NCI-H2196 treated with DMSO at 0.1 percent for 48 hours (cell line): Measurements from ENCODE around the gene SPOPL.
A peak's percentile ranks its signal among the peaks of the same experiment; 100 is the strongest.
"Not testable (repeated sequence)": the region's sequence is repeated elsewhere in the genome, so short reads cannot be mapped to it uniquely, and the experiment has no call there.

ENCODE experiments used
- DNase-seq: peaks from one replicate; lab custom pipeline; 2025; ENCODE audit not compliant: unreplicated experiment; lab: John Stamatoyannopoulos, UW

The SPOPL gene

DNA sequence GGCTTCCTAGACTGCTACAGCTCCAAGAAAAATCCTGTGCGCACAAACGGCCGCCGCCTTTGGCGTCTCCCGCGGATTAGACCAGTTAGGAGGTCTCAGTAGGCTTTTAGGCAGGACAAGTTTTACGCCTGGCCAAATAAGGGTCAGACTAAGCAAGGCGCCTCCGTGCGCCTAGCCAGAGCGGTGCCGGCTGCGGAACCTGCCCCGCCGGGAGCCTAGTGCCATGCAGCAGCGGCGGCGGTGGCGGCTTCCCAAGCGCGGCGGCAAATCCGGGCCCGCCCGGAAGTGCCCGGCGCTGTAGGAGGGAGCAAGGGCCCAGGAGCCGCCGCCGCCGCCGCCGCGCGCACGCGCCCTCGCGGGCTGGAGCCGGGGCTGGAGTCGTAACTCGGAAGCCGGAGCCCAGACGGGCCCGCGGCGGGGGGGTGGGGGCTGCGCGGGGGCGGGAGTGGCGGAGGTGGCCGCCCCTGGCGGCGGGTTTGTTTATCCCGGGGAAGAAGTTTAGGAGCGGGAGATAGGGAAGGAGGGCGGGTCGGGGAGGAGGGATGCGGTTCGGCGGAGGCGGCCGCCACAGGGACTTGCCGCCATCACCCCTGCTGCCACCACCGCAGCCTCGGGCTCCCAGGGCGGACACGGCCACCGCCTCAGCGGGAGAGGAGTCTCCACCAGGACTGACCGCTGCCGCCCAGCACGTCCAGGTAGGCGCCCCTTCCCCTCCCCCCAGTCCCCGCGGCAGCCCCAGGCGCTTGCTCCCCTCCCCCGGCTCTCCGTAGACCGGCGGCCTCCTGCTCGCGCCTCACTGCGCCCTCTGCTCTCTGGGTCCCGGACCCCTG is at the start of gene SPOPL:
Gene SPOPL, plus strand, starts transcription at position 346 of the 830 bp plus-strand sequence. CDS start 48,447 bp downstream, outside the sequence.
- DNase-seq, result peak; percentile 72

DNA sequence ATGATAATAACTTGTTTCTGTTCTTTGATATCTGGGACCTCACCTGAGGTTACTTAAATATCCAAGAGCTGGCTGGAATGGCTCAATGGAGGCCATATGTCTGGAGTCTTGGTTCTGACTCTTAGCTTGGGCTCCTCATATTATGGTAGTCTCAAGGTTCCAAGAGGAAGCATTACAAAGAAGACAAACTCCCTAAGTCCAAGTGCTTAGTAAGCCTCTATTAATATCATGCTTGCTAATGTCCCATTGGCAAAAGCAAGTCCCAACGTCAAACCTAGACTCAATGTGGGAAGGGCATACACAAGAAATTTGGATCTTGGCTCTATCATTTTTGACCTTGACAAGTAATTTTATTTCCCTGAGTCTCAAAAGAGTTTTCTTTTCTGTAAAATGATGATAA is 49.2 kb upstream of the SPOPL start:
- no peak for DNase-seq

DNA sequence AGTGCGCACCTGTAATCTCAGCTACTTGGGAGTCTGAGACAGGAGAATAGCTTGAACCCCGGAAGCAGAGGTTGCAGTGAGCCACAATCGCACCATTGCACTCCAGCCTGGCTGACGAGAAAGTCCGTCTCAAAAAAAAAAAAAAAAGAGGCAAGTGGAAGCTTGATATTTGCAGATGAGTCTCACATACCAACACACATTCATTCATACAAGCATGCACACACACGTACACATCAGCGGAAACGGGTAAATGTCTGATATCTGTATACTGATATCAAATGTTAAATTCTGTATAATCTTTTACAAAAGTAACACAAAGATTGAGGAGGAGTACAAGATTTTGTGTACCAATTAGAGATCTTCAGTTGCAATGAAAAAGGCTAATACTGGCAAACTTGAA is 47.8 kb upstream of the SPOPL start:
- no peak for DNase-seq

DNA sequence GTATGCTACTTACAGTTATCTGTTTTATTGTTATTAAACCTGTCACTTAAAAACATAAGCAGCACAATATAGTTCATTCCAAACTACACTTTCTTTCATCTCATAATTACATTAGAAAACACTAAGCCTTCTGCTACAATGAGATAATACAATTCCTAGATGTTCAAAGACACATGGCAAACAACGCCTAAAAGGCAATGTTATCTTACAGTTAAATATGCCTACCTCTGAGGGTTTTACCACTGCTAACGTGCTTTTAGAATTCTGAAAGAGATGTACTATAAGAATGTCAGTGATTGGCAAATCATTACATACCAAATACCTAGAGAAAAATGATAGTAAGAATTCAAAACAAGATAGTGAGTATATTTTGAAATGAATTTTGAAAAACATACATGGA is 46.8 kb upstream of the SPOPL start:
- no peak for DNase-seq

DNA sequence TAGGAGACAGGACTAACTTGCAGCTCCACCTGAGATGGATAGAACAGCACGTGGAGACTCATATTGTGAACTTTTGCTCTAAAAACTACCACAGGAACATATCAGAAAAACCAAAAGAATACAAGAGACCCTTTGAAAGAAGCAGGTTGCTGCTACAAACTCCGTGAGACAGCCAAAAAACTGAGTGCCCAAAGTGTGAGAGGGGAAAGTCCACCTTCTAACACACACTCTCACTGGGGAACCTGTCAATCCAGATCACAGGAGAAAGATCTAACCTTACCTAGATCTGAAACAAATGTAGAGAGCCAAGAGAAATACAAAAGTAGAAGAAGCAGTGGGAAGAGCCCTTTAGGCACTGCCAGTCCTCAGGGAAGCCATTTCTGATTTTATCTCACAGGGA is 46.3 kb upstream of the SPOPL start:
- no peak for DNase-seq

DNA sequence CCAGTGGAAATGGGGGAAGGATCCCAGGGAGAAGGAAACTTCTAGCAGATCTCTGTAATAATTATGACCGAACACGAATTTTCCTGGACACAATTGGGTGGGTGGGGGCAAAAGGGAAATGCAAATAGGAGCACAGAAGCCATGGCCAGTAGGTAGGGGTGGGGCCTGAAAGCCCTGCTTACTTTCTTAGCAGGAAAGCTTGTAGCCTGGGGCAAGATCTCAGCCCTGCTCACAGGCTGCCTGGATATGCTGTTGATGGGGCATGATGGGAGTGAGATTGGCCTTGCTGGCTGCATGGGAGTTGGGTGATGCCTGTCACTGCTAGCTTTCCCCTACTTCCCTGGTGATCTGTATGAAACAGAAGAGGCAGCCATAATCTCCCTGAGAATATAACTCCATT is 45.9 kb upstream of the SPOPL start:
- no peak for DNase-seq

DNA sequence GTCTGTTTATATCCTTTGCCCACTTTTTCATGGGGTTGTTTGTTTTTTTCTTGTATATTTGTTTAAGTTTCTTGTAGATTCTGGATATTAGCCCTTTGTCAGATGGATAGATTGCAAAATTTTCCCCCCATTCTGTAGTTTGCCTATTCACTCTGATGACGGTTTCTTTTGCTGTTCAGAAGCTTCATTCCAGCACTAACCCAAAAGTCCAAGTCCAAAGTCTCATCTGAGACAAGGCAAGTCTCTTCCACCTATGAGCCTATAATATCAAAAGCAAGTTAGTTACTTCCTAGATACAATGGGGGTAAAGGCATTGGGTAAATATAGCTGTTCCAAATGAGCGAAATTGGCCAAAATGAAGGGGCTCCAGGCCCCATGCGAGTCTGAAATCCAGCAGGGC is 38.9 kb upstream of the SPOPL start:
- not testable (repeated sequence) for DNase-seq

DNA sequence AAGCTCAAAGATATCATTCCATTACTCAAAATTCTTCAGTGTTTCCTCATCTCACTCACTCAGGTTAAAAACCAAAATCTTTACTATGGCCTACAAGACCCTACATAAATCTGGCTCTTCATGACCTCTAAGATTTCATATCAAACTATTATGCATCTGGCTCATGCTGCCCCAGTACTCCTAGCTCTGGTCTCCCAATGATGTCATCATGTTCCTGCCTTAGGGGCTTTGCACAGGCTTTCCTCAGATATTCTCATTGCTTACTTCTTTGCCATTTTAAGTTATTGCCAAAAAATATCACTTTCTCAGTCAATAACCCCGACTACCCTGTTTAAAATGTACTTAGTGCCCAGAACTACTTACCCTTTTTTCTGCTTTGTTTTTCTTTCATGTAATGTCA is 33.0 kb upstream of the SPOPL start:
- DNase-seq, result no peak

DNA sequence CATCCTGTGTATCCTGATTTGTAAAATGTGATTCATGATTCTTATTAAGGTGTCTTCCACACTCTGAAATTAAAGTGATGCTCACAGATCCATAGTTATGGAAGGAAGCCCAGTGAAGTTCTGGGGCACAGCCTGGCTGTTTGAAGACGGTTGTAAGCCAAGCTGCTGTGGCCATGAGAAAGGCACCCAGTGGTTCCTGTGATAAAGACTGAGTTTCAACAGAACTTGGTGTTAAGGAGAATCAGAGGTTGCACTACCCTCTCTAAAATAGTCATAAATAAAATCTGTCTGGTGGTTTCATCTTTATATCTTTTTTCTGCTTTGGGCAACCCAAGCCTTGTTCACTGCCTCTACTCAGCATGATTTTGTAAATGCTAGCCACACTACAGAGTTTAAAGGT is 32.2 kb upstream of the SPOPL start:
- DNase-seq, result no peak

DNA sequence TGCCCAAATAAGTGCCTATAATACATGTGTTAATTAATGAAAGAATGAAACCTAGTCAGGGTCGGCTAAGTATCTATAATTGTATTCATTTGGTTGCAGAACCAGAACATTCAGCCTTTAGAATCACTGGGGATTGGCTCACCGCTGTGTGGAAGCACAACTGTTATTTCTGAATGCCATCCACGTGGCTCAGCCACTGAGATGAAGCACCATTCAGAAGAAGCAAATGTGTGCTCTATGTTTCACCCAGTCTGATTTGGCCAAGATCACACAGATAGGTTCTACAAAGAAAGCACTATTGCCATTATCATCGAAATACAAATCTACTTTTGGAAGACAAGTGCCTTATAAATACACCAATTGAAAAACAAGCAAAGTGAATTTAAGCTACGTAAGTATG is 30.6 kb upstream of the SPOPL start:
- DNase-seq, result no peak

DNA sequence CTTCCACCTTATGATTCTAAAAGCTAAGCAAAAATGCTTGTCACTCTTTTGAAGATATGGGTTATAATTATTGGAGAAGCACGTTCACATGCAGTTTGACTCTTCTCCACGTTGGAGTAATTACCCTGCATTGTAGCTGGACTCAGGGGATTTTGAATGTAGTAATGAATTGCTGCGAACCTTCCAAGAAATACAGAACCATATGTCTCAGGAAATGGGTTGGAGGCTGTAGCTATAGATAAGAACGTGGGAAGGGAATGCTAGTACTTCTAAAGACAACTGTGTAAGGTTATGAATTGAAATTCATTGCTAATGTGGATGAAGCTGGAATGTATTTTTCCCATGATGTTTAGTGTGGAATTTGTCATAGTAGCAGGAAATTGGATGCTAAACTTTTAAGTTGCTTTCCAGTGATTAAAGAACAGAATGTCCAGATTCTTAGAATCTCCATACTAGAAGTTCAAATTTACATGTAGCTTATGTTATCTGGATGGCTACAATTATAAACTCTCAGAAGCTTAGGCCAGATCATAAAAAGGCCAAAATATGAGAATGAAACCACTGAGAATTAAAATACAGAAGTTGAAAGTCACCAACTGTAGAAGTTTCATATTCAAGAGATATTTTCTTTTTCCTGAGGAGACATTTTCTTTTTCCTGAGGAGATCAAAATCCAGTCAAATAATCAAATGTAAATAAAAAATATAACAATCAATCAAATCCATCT is 27.3 kb upstream of the SPOPL start:
- DNase-seq, result no peak

DNA sequence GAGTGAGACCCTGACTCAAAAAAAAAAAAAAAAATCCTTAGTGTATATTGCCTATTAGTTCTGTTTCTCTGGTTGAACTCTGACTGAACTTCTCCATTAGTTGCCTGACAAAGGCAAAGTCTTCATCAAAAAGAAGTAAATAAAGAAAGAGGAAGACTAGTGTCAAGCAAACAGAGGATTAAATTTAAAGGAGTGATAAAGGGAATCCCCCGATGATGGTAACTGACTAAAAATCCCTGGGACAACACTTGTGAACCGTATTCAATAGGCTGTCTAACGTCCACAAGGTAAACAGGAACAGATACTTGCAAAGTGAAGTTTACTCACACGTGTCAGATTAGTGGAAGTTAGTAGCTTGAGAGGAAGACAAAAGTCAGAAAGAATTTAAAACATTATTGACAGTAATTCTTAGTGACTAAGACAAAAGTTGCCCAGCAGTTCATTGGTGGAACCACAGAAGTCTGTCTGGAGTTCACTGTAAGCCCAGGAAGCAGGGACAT is 26.2 kb upstream of the SPOPL start:
- no peak for DNase-seq

DNA sequence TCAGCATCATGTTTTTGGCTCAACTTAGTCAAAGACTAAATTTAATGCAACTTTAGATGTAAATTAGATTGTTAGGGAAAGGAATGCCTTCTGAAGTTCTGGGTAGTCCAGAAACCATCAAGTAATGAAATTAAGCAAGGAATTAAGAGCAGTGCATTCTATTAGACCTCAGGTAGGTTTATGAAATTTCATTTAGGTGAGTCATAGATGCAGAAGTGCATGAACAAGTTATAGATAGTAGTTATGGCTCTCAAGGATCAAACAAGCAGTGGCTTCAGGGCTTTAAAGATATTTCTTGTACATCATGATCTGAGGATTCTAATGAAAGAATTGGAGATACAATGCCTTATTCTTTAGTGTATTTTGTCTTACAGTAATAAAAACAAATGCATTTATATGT is 25.4 kb upstream of the SPOPL start:
- DNase-seq, result no peak

DNA sequence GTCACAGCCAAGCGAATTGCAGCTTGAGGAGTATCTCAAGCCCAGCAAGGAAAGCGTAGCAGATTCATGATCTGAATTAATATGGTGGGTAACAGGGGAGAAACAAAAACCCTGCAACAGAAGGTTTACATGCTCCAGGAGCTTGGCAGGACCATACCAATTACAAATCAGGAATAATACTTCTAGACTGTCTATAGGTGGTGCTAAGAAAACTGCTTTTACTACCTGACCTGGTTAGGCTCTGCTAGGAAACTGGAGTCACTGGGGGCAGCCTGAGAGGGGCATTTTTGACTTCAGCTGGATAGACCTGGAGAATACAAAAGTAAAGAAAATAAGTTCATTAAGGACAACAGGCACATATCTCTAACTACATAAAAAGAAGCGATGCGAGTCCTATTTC is 24.6 kb upstream of the SPOPL start:
- no peak for DNase-seq

DNA sequence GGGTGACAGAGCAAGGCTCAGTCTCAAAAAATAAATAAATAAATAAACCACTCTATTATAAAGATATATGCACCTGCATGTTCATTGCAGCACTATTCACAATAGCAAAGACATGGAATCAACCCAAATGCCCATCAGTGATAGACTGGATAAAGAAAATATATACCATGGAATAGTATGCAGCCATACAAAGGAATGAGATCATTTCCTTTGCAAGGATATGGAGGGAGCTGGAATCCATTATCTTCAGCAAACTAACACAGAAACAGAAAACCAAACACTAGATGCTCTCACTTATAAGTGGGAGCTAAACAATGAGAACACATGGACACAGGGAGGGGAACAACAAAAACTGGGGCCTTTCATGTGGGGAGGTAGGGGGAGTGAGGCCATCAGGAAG is 18.8 kb upstream of the SPOPL start:
- not testable (repeated sequence) for DNase-seq

DNA sequence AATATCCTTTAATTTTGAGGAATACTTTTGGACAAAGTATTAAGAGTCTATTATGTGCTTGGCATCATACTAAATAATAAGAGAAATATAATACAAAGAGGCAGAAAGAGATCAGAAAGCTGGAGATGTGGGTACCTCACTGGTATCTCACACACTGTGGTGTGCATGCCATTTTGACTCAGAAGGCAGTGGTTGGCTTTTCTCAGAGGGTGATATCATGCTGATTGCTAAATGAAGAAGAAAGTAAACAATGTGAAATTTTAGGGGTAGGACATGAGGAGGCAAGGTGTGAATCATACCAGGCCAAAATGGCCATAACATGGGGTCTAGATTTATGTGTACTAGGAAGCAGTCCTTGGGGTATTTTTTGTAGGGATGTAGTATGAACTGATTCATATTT is 16.6 kb upstream of the SPOPL start:
- no peak for DNase-seq

DNA sequence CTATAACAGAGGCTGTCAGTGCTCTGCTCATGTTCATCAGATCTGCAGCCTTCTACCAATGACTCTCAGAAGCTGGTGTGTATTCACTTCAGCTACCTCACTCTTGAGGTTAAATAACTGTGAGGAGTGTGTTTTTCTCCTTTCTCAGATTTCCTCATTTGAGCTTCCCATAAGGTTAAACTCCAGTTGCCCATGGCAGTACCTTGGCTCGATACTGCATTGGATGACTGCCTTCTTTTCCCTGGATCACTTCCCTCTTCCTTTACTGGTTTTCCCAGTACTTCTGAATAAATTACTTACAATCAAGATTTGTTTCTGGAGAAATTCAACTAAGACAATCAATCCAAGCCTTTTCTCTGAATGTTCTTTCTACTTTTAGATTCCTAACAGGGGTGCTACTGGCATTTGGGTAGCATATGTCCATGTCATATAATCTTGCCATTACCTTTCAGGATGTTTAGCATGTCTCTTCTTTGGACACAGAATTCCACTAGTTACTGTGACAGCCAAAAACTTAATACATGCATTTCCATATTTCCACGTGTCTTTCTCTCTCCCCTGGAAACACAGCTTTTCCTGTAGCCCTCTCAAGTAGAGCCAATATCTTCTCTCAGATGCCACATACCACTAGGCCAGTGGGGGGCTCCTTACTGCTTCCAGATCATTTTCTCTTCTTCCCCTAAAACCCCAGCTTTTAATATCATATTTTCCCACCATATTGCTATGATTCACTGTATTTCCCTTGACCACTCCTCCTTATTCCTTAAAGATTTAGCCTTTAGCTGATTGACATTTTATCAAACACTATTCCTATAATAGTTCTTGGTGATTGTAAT is 15.0 kb upstream of the SPOPL start:
- DNase-seq, result no peak

DNA sequence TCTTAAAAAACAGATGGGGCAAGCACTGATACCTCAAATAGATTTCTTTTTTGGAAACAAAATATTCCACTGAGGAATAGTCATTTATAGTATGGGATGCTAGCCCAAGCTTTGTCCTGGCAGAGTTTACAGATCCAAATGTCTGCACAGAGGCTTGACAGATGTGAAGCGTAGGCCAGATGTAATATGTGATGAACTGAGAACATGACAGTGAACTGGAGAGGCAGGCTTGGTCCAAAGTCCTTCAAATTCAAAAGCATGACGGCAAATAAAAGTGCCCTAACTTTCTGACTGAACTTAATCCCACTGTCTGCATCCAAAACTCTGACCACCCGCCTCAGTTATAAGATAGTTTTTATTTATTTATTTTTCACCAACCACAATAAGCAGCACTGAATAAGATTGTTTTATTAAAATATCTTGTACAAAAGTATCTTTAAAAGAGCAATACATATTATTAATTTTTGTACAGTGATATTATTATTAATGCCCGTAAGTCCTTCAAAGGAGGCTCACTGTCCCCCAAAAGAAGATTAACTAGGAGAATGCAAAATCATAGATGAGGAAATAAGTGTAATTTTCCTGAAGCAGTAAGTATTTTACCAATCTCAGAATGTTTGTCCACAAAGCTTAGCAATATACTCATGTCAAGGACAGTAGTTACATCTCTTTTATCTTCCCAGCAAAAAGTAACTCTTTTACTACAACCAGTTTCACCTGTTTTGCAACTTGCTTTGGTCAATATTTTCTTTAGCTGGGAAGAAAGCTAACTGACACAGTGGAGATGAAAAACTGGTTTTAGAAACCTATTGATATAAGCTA is 10.7 kb upstream of the SPOPL start:
- no peak for DNase-seq

DNA sequence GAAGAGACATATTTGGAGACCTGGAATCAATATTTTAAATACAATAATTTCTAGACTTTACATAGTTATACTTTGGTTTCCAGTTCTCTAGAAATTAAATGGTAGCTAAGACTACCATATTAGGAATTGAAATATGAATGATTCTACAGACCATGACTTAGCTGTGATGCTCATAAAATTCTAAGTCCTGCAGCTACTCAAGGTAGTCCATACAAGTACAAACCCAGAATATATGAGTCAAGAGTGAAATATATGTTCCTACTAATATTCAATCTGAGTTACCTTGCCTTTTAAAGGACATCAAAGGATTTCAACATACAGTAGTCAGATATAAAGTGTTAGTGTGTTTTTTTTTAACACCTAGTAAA is 10.1 kb upstream of the SPOPL start:
- no peak for DNase-seq

DNA sequence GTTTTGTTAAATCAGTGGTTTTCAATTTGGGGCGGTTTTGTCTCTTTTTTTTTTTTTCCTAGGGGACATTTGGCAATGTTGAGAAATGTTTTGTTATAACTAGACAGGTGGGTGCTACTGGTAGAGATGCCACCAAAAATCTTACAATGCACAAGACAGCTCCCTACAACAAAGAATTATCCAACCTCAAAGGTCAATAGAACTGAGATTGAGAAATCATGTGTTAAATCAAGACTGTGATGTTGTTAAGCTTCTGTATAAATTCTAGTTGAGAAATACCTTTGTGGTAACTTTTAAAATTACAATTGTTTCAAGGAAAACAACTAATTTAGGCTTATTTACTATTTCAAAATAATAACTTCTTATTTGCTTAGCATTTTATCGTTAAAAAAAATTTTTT is 9.4 kb upstream of the SPOPL start:
- no peak for DNase-seq

DNA sequence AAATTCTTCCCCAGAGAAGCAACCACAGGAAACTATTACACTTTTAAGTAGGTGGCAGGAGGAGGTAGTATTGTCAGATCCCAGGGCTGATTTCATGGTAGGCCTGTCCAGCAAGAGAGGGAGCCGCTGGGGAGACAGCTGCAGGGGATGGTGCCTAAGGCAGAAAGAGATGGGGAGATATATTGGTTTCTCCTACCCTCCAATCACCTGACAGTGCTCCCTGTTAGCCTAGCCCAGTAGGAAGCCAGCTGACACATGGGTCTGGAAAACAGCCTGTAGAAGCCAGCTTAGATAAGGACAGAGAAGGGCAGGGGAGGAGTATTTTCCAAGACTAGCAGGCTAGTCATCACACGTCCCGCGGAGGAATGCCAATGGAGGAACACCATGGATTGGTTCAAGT is 8.2 kb upstream of the SPOPL start:
- DNase-seq, result no peak
